GM19467 (cell line): ENCODE measurements around the gene PBX2.

Experiments
- ATAC-seq: cut with Tn5 transposase; IDR thresholded peaks from one replicate; pipeline ENCODE4 v1.9.1; 2021; ENCODE audit warnings: mild to moderate bottlenecking, moderate library complexity; ENCODE audit not compliant: unreplicated experiment

PBX2 gene

DNA sequence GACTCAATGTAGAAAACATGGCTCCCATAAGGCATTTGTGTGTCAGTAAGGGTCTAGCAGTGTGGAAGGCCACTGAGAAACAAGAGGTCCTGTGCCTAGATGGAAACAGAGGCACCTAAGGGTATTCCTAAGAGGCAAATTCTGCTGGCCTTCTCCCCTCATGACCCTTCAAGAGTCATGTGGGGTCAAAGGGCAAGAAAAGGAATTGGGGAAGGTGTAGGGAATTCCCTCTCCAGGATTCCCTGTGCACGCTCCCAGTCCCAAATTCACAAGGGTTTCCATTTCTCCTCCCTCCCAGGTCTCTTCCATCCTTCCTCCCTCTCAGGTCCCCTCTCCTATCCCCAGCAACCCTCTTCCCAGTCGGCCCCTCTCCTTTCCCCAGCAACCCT is 14.7 kb downstream of the PBX2 start:
- ATAC-seq = no peak

DNA sequence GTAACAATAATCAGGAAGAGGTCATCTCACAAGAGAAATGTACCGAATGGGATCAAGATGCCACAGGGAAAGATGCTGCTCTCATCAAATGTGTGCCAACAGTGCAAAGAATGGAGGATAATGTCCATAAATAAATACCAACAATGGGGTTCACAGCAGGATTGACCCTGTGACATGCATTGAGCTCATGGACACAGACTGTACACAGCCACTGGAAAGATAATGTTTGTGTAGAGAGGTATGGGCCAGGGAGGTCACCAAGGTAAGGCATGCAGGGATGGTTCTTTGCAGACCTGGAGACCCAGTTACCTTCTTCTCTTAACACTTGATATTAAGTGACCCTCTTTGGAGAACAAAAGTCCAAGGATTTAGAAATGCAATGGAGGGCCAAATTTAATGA is 15.6 kb downstream of the PBX2 start:
- no peak for ATAC-seq

DNA sequence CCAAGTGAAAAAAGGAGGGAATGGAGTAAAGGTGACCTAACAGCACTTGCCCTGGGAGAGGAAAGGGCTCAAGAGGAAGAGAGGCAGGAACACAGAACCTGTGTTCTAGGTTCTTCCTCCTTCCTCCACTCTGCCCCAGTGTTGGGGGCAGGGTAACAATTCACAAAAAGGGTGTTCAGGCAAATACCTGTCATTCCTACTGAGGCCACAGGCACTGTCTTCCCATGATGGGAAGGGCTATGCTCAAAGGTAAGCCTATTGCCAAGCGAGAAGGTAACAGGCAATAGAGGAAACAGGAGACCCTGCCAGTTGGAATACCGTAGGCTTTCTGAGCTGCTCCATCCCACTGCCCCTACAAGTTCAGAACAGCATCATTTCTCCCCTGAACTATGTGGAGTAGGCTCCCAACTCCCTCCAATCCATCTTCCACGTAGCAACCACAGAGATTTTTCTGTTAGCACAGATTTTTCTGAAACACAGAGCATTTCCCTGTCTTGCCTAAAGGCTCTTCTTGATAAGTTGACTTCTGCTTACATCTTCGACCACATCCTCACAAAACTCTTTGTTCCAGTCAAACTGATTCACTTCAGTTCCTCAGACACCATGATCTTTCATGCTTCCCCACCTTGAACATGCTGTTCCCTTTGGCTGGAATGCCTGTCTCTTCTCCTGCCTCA is 16.8 kb downstream of the PBX2 start:
- ATAC-seq = no peak

DNA sequence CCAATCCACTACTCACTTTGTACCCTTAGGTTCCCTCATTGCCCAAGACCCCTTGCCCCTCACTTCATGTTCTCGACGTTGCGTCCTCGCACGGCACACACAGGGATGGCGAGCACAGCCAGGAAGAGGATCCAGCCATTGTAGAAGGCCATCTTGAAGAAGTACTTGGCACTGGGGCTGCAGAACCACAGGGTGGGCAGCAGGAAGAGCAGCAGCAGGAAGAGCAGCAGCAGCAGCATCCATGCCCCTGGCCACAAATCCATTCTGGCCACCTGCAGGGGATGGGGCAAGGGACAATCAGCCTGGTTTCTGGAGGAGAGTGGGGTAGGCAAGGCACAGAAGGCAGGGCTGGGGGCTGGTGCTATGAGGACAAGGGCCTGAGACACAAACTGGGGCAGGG is 18.8 kb downstream of the PBX2 start:
- no peak for ATAC-seq

GRCh38 chr6:32170294-32170693 is 19.7 kb downstream of the PBX2 start:
- ATAC-seq = no peak

- no peak for ATAC-seq
Observed at GRCh38 chr6:32168807-32169591, 21.0 kb downstream of the PBX2 start.

DNA sequence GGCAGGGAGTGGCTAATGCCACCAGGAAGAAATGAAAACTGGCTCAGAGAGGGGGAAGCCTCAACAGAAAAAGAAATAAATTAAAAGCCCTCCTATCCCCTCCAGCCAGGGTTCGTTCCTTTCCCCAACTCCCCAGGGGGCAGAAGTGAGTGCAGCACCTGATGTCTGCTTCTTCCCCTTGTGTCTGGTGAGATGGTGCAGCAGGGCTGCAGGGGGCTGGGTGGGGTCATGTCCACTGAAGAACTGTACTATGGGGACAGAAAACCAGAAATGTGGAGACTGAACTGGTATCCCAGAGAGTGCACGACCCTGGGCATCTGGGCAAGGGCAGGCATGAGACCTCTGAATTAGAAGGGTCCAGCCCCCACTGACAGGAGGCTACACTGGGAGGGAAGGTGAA is 21.7 kb downstream of the PBX2 start:
- ATAC-seq = no peak

DNA sequence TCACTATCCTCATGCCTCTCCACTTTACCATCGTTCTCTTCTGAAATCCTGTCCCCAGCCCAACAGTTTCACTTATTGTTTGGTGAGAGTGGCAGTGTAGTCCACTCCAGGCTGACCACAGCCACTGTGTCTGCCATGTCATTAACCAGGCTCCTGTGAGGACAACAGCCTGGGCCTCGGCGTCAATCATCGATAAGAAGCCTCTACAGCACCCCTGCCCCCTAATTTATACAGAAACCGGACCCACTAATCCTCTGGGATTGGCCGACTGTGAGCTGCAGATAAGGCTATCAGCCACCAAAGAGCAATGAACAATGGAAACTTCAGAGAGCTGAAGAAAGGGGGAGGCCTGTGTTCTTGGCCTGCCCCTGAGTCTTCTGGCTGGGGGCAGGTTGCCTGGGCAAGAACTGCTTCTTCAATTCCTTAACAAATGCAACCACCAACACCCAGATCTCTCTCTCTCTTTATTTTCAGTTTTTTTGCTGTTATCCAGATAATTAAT is 22.2 kb downstream of the PBX2 start:
- no peak for ATAC-seq

- ATAC-seq = no peak
Observed at GRCh38 chr6:32167154-32167760, 22.7 kb downstream of the PBX2 start.

DNA sequence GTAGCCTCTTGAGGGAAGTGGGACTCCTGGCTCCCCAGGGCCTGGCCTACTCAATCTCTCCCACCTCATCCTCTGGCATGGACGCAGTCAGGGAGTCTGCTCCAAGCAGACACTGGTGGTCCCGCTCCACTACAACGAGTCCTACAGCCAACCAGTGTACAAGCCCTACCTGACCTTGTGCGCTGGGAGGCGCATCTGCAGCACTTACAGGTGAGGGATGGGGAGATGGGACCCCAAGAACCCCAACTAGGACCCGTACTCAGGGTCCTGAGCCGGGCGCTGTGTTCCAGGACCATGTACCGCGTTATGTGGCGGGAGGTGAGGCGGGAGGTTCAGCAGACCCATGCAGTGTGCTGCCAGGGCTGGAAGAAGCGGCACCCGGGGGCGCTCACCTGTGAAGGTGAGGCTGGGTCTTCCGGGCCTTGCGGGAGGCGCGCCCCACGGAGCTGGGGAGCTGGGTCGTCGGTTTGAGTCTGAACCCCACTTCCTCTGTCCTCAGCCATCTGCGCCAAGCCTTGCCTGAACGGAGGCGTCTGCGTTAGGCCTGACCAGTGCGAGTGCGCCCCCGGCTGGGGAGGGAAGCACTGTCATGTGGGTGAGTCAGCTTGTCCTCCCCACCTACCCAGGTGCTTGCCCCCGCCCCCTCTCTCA is 23.5 kb downstream of the PBX2 start:
- ATAC-seq = no peak

DNA sequence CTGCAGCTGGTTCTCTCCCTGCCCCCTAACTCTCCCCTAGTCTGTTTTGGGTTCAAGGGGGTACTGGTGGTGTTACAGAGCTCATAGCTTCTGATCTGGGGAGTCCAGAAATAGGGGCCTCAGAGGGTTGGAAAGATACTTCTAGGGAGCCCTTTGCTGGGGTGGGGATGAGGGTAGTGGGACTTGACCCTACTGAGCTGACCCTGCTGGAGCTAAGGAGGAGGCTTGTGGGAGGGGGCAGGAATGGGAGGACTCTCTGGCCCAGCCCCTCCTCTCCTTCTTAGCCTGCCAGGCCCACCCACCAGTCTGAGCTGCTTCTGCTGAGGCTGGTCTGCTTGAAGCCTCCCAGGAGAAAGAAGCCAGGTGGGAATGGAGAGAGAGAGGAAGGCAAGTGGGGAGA is 25.7 kb downstream of the PBX2 start, which contains the start of gene EGFL8:
EGFL8 (plus strand) TSS at position 301 of the 400 bp plus-strand sequence. CDS start 1,571 bp downstream, outside the sequence.
- no peak for ATAC-seq

DNA sequence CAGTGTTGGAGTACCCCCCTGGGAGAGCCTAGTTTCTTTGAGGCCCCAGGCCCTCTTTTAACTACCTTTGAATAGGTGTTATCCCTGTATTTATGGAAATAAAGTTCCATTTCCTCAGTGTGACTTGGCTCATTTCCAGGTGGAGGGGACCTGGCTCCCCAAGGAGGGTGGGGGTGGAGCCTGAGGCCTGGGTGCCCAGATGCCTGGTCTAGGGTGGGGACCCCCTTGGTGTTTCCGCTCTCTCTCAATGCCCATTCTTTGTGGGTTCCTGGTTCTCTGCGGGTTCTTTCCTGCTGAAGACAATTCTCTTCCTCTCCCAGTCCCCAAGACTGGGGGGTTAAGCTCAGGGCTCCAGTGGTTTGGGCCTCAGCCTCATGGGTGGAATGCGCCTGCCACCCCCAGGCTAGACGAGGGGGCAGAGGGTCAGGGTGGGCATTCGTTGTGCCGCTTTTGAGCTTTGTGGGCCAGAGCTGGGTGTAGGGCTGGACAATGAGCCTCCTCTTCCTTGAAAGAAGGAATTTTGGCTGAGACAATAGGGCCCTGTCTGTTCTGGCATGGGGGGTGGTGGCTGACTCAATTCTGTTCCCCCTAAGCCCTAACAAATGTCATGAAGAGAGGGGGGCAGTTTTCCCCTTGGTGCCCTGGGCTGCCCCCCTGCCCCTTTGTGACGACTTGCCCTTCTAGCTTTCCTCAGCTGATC is 26.3 kb downstream of the PBX2 start:
- ATAC-seq = no peak

GRCh38 chr6:32158052-32158451 is 31.9 kb downstream of the PBX2 start:
- ATAC-seq = no peak

GRCh38 chr6:32156891-32157290 is 33.1 kb downstream of the PBX2 start:
- ATAC-seq = no peak

- no peak for ATAC-seq
Observed at GRCh38 chr6:32154514-32155161, 35.4 kb downstream of the PBX2 start.

DNA sequence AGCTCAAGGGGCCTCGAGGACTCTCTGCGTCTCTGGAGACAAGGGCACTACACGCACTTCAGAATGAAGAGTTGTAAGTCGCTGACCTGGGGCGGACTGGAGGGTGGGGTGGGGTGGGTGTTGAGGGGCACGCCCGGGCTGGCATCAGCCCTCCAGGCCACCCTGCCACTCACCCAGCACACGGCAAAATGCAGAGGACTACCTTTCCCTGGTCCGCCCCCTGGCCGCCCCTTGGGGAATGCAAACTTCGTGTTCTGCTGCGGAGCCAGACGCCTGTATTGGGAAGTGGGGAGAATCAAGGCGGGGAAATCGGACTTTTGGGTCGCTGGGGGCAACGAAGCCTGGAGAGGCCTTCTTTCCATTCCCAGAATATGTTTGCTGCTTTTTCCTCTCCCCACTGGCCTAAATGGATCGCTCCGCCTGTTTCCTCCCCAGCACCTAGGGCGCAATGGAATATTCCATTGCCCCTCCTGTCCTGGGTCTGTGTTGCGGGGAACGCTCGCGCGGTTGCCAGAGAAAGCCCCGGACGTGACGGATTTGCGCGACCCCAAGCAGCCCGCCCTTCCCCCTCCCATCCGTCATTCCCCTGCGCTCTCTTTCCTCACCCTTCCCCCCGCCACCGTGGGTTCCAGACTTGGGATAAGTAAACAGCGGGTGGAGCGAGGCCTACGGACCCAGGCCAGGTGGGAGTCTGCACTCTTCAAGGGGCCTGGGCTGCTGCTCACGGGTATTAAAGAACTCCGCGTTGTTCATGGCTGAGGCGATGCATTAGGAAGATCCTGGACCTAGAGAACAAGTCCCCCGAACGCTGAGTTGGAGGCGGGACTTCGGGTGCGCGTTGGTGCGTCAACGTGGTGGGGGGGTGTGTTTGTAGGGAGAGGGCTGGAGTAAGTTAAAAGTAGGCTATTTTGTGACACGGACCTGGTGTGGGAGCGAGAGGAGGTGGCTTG is 36.2 kb downstream of the PBX2 start, which contains the start of gene PPT2:
PPT2 (plus strand) TSS at position 578 of the 950 bp plus-strand sequence. CDS start 454 bp downstream, outside the sequence.
- ATAC-seq = no peak

DNA sequence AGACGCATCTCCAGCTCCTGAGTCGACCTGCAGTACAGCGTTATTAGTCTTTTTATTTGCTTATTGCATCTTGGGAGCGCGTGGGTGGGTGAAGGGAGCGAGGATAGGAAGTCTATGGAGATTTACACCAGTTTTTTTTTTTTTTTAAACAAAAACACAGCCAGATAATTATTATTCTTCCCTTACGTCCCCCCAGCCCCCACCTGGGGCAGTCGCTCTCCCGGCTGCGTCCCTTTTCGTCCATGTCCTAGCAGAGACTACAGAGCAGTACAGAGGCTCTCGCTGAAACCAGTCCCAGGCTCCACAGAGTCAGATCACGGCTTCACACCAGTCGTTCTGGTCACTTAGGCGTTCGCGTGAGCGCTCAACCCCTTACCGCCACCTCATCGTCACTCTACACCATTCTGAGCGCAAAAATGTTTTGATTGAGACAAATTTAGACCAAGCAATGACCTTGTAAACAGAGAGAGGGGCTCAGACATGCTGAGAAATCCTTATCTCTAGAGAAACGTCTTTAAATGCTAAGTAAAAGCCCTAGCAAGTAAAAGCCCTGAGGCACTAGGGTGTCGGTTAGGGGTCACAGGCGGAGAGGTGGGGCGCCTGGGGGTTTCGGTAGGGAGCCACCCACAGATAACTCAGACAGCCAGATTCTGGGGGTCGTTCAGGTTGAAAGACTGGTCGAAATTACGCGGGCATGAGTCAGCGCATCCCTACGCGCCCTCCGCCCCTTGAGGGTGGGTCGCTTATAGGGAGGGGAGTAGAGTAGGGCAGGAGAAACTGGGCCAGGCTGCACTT is 37.0 kb downstream of the PBX2 start:
- ATAC-seq = no peak
